ENCODE data around the gene PRDM16.

- TF ChIP-seq, protein P1, sequence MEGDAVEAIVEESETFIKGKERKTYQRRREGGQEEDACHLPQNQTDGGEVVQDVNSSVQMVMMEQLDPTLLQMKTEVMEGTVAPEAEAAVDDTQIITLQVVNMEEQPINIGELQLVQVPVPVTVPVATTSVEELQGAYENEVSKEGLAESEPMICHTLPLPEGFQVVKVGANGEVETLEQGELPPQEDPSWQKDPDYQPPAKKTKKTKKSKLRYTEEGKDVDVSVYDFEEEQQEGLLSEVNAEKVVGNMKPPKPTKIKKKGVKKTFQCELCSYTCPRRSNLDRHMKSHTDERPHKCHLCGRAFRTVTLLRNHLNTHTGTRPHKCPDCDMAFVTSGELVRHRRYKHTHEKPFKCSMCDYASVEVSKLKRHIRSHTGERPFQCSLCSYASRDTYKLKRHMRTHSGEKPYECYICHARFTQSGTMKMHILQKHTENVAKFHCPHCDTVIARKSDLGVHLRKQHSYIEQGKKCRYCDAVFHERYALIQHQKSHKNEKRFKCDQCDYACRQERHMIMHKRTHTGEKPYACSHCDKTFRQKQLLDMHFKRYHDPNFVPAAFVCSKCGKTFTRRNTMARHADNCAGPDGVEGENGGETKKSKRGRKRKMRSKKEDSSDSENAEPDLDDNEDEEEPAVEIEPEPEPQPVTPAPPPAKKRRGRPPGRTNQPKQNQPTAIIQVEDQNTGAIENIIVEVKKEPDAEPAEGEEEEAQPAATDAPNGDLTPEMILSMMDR (IDR thresholded peaks at IDR 0.05) = no peak
- TF ChIP-seq POLR2A (IDR thresholded peaks at IDR 0.05) = no peak
Measured at GRCh38 chr1:3463408-3463863, 394.4 kb downstream of the PRDM16 start.

Measured in thyroid gland (tissue), 4 donors.